ENCODE measurements around the gene ELOVL1. TPM values are rescaled to one million over a fixed set of nuclear protein-coding genes. Genes with fewer than 3 reads are reported as not detected.

ELOVL1 gene
- total RNA-seq, 1 experiment from 2014 or later, result 91.3 TPM

GRCh38 chr1:43337588-43337987 lies 30.2 kb downstream of the ELOVL1 start, which contains the start of gene MPL:
TSS of gene MPL (plus strand) at chr1:43337818. CDS start at chr1:43337849, 31 bp downstream.
- RAD21 ChIA-PET (ENCODE audit: low non-redundant PET in 1 of 2, low total read pairs in 2 of 2, uncharacterized antibody in 2 of 2, unreplicated experiment in 2 of 2), result no interaction called here
- CTCF ChIA-PET, result no interaction called here
- POLR2A ChIA-PET, result no interaction called here
- Histone ChIP-seq H3K4me3 (replicated peaks in 1 of 2; ENCODE audit: low read depth in 1 of 2, low read length in 2 of 2) (no peak within 1 kb of the TSS), H3K4me1 (ENCODE audit: control insufficient read depth in 1 of 2, insufficient read depth in 2 of 2, low read length in 2 of 2) (no peaks in the 10 kb centered on the region), H3K27ac (ENCODE audit: low read depth, low read length) (no peak within 1 kb of the TSS), H3K9me2 (ENCODE audit: insufficient read depth) (no peaks in the 10 kb centered on the region), H3K4me2 (ENCODE audit: low read length) (no peak within 1 kb of the TSS), H3K9ac (ENCODE audit: low read length) (no peak within 1 kb of the TSS), H3K27me3 (ENCODE audit: insufficient read depth, low read length) (no peaks in the 10 kb centered on the region), H3K36me3 (ENCODE audit: control insufficient read depth in 1 of 2, insufficient read depth in 2 of 2, low read length in 2 of 2) (no peaks in the 10 kb centered on the region), H3K9me3 (ENCODE audit: control insufficient read depth in 1 of 2, insufficient read depth in 1 of 2, low read depth in 1 of 2, low read length in 2 of 2) (no peaks in the 10 kb centered on the region), H3K79me2 (ENCODE audit: insufficient read depth, low read length) (no peaks in the 10 kb centered on the region), H4K20me1 (ENCODE audit: insufficient read depth) (no peaks in the 10 kb centered on the region), H2AFZ (ENCODE audit: low read depth, low read length, poor library complexity, severe bottlenecking) (no peak within 1 kb of the TSS)
- BruUV-seq (replicated peaks), result no TSS peak
- ATAC-seq, result no peak
- no peak for DNase-seq (ENCODE audit: low read depth, low spot score)
- TF ChIP-seq, protein P1, sequence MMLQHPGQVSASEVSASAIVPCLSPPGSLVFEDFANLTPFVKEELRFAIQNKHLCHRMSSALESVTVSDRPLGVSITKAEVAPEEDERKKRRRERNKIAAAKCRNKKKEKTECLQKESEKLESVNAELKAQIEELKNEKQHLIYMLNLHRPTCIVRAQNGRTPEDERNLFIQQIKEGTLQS (IDR thresholded peaks at IDR 0.05), result no peak
- TF ChIP-seq, protein P2, sequence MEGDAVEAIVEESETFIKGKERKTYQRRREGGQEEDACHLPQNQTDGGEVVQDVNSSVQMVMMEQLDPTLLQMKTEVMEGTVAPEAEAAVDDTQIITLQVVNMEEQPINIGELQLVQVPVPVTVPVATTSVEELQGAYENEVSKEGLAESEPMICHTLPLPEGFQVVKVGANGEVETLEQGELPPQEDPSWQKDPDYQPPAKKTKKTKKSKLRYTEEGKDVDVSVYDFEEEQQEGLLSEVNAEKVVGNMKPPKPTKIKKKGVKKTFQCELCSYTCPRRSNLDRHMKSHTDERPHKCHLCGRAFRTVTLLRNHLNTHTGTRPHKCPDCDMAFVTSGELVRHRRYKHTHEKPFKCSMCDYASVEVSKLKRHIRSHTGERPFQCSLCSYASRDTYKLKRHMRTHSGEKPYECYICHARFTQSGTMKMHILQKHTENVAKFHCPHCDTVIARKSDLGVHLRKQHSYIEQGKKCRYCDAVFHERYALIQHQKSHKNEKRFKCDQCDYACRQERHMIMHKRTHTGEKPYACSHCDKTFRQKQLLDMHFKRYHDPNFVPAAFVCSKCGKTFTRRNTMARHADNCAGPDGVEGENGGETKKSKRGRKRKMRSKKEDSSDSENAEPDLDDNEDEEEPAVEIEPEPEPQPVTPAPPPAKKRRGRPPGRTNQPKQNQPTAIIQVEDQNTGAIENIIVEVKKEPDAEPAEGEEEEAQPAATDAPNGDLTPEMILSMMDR (IDR thresholded peaks at IDR 0.05 in 2 of 3, conservative IDR thresholded peaks at IDR 0.05 in 1 of 3; ENCODE audit: borderline replicate concordance in 1 of 3, insufficient read depth in 1 of 3, low read depth in 2 of 3, low read length in 2 of 3), result no peak
- no peak for TF ChIP-seq POLR2A (IDR thresholded peaks at IDR 0.05; ENCODE audit: borderline replicate concordance, extremely low read depth, insufficient read depth, insufficient read length)
- intact Hi-C loops (cut with micrococcal nuclease), result no loop called here

DNA sequence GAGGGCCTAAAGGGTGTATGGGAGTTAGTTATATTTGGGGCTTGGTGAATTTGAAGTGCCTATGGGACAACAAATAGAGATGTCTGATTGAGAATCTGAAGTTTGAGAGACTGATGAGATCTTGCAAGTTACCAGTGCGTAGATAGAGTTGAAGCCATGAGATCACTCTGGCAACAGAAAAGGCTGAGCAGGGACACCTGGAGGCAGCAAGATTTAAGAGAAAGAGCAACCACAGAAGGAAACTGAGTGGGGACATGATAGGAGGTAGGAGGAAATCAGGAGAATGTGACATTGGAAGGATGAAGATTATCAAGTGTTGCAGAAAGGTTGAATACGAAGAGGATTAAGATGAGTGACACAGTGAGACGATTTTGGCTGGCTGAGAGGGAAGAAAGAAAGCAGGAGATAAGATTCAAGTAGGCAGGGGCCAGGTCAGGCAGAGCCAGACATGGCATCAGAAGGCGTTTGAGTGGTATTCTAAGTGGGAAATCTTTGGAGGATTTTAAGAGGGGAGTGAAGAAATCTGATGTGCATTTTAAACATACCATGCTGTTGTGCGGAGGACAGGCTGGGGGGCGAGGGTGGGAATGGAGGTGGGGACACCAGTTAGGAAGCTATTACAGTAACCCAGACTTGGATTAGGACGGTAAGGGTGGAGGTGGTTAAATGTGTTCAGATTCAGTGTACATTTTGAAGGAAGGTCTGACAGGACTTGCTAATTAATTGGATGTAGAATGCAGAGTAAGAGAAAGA lies 33.2 kb downstream of the ELOVL1 start:
- CTCF ChIA-PET, result no interaction called here
- TF ChIP-seq RAD21 (IDR thresholded peaks at IDR 0.05; ENCODE audit: low read depth) (peak; percentile 21; the same call in 1 of the 2 replicates), MAX (IDR thresholded peaks at IDR 0.05) (no peak)

More for the DNA sequence above, 33.2 kb downstream of the ELOVL1 start:
- Histone ChIP-seq H3K4me2 (ENCODE audit: low read length) (no peak overlapping the region), H4K20me1 (ENCODE audit: insufficient read depth) (no peaks in the 10 kb centered on the region), H3K27me3 (ENCODE audit: insufficient read depth, low read length) (no peaks in the 10 kb centered on the region), H3K79me2 (ENCODE audit: insufficient read depth, low read length) (no peaks in the 10 kb centered on the region), H3K9me2 (ENCODE audit: insufficient read depth) (no peaks in the 10 kb centered on the region), H2AFZ (ENCODE audit: low read depth, low read length, poor library complexity, severe bottlenecking) (no peak overlapping the region), H3K4me3 (replicated peaks in 1 of 2; ENCODE audit: low read depth in 1 of 2, low read length in 2 of 2) (no peak overlapping the region), H3K27ac (ENCODE audit: low read depth, low read length) (no peak overlapping the region), H3K4me1 (ENCODE audit: control insufficient read depth in 1 of 2, insufficient read depth in 2 of 2, low read length in 2 of 2) (peaks cover 9 to 14% of the 10 kb centered on the region in 2 experiments), H3K9ac (ENCODE audit: low read length) (no peak overlapping the region), H3K36me3 (ENCODE audit: control insufficient read depth in 1 of 2, insufficient read depth in 2 of 2, low read length in 2 of 2) (no peaks in the 10 kb centered on the region), H3K9me3 (ENCODE audit: control insufficient read depth in 1 of 2, insufficient read depth in 1 of 2, low read depth in 1 of 2, low read length in 2 of 2) (no peaks in the 10 kb centered on the region)
- RAD21 ChIA-PET (ENCODE audit: low non-redundant PET in 1 of 2, low total read pairs in 2 of 2, uncharacterized antibody in 2 of 2, unreplicated experiment in 2 of 2), result no interaction called here
- intact Hi-C loops (cut with micrococcal nuclease), result no loop called here
- POLR2A ChIA-PET, result no interaction called here
- BruUV-seq (replicated peaks), result no TSS peak
- ATAC-seq (no peak), DNase-seq (ENCODE audit: low read depth, low spot score) (no peak)
